ENCODE results near the gene GCNT2.
A peak's percentile ranks its signal among the peaks of the same experiment; 100 is the strongest.
"Not testable (repeated sequence)": the region's sequence is repeated elsewhere in the genome, so short reads cannot be mapped to it uniquely, and the experiment has no call there.

The GCNT2 gene

GRCh38 chr6:10613723-10614122 is 92.6 kb downstream of the GCNT2 start:
- DNase-seq, result no peak

DNA sequence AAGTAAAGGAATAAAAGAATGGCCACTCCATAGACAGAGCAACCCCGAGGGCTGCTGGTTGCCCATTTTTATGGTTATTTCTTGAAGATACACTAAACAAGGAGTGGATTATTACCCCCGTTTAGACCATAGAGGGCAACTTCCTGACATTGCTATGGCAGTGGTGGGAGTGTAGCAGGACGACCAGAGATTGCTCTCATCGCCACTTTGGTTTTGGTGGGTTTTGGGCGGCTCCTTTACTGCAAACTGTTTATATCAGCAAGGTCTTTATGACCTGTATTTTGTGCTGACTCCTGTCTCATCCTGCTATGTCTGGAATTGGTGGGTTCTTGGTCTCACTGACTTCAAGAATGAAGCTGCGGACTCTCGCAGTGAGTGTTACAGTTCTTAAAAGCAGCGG is 94.5 kb downstream of the GCNT2 start:
- no peak for DNase-seq

DNA sequence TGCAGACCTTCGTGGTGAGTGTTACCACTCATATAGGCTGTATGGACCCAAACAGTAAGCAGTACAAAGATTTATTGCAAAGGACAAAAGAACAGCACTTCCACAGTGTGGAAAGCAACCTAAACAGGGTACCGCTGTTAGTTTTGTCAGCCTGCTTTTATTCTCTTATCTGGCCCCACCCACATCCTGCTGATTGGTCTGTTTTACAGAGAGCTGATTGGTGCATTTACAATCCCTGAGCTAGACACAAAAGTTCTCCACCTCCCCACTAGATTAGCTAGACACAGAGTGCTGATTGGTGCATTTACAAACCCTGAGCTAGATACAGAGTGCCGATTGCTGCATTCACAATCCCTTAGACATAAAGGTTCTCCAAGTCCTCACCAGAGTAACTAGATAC is 95.1 kb downstream of the GCNT2 start:
- DNase-seq, result not testable (repeated sequence)

GRCh38 chr6:10617008-10617696 is 96.0 kb downstream of the GCNT2 start:
- no peak for DNase-seq

GRCh38 chr6:10618409-10618808 is 97.3 kb downstream of the GCNT2 start:
- DNase-seq, result no peak

DNA sequence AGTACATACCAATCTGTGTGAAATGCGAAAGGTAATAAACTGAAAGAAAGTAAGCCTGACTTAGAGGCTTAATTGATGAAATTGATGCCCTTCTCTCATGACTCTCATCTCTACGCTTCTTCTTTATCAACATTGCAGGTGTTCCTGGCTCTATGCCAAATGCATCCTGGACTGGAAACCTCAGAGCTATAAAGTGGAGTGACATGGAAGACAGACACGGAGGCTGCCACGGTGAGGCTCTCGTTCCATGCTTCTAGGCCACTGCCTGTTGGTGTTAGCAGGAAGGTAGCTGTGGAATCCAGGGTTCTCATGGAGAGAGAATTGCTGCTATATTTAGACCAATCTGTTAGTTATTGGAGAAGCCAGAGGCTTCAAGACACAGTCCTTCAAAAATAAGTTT is 100.1 kb downstream of the GCNT2 start:
- DNase-seq, result no peak

- no peak for DNase-seq
These were observed 100.7 kb downstream of the GCNT2 start for GRCh38 chr6:10621847-10622246.

DNA sequence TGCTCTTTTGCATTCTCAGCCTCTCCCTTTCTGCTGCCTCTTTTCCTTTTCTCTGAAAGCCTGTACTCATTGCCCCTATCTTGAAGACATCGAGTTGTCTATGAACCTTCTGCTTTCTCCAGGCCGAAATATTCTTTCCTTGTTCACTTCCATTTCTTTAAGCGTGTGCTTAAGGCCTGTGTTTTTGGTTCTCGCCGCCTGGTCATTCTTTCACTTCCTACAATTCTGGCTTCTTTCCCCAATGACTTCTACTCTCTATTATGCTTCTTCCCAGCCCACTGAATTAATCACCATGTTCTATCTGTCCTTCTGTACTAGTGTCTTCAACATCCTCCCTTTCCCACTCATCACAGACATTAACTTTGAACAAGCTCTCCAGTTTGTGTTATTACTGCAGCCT is 103.7 kb downstream of the GCNT2 start:
- DNase-seq, result no peak

- DNase-seq, result no peak
These were observed 105.1 kb downstream of the GCNT2 start for GRCh38 chr6:10626154-10626741.

- DNase-seq, result no peak
These were observed 106.6 kb downstream of the GCNT2 start for GRCh38 chr6:10627800-10628199.

DNA sequence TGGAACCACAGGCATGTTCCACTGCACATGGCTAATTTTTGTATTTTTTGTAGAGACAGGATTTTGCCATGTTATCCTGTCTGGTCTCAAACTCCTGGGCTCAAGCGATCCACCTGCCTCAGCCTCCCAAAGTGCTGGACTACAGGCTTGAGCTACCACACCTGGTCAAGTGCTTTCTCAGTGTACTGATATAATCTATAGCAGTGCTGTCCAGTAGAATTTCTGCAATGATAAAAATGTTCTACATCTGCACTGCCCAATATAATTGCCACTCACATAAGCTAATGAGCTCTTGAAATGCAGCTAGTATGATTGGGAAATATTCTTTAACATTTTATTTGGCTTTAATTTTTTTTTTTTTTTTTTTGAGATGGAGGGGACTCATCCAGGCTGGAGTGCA is 109.0 kb downstream of the GCNT2 start:
- no peak for DNase-seq

- DNase-seq, result peak; percentile 17
These were observed 112.1 kb downstream of the GCNT2 start for GRCh38 chr6:10633216-10633615.

DNA sequence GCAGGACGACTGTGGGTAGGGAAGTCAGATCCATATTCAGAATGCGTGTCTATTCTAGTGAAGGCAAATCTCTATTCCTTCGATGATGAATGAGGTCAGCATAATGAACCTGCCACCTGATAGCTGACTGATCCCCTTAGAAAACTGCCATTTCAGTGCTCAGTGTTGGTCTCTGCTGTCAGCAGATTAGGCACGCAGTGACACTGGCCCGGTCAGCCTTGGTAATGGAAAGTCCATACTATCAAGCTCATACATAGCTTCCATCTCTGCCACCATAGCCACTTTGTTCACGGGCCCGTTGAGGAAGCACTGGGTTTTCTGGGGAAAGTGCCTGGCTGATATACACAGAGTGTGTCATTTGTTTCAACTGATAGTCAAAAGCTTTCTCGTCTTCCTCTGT is 119.3 kb downstream of the GCNT2 start:
- no peak for DNase-seq

DNA sequence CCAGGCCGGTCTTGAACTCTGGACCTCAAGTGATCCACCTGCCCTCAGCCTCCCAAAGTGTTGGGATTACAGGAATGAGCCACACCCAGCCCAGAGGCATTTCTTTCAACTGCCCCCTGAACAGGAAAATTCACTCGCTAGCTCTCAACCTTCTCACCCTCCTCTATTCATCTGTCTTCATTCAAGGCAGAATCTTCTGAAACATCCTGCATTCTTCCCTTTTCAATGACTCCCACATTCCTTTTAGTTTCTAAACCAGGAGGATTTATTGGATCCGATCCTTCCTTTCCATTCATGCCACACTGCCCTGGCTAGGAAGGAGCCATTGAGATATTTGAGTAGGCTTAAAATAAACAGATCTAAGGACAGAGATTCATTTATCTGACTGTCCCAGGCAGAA is 120.4 kb downstream of the GCNT2 start:
- DNase-seq, result no peak

GRCh38 chr6:10643201-10643651 is 122.1 kb downstream of the GCNT2 start:
- peak; percentile 48 for DNase-seq

- DNase-seq, result no peak
These were observed 123.1 kb downstream of the GCNT2 start for GRCh38 chr6:10644225-10644624.

DNA sequence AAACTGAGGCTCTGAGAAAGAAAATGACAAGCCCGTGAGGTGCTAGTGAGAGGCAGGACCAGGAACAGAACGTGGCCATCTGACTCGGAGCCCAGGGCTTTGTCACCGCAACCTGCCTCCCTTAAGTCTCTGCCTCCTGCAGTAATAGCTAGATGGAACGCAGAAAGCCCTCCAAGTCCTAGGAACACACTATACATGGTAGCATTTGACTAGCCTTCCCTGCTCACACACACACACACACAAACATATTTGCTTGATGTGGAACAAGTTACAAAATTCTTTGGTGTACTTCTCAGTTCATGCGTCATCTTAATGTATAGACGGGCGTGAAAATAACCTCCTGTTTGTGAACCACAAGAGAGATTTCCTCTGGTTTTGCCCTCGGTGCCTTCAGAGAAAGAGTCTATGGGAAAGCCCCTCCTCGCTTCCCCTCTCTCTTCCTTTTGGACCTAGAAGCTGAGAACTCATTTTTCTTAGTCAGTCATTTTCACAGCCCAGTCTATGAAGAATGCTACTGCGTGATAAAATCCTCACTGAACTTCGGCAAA is 134.4 kb downstream of the GCNT2 start:
- DNase-seq, result no peak

DNA sequence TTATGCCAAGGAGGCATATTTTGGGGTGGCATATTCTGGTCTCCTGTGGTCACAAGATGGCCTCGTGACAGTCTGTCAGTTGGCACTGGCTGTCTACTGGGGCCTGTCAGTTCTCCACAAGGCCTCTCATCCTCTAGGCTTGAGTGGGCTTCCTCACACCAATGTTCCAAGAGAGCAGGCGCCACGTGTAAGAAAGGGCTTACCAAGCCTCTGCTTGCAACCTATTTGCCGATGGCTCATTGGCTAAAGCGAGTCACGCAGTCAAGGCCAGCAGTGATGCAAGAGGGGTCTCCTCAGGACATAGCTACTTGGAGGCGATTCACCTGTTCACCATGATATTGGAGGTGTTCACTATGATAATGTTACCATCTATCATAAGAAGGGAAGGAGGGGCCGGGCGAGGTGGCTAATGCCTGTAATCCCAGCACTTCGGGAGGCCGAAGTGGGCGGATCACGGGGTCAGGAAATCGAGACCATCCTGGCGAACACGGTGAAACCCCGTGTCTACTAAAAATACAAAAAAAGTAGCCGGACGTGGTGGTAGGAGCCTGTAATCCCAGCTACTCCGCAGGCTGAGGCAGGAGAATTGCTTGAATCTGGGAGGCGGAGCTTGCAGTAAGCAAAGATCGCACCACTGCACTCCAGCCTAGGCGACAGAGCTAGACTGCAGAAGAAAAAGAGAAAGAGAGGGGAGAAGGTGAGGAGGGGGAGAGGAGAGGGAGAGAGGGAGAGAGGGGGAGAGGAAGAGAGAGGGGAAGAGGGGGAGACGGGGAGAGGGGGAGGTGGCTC is 138.0 kb downstream of the GCNT2 start:
- DNase-seq, result no peak

- no peak for DNase-seq
These were observed 138.7 kb downstream of the GCNT2 start for GRCh38 chr6:10659699-10660348.

GRCh38 chr6:10660431-10661191 is 139.5 kb downstream of the GCNT2 start:
- DNase-seq, result not testable (repeated sequence)

DNA sequence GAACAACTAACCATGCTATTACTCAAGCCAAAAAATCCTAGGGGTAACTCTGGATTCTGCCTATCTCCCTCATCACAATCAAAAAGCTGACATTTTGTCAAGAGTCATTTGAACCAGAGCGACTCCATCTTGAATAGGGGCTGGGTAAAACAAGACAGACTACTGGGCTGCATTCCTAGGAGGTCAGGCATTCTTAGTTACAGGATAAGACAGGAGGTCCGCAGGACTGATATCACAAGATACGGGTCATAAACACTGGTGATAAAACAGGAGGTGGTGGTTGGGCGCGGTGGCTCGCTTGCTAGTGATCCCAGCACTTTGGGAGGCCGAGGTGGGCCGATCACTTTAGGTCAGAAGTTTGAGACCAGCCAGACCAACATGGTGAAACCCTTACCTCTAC is 141.1 kb downstream of the GCNT2 start:
- DNase-seq, result no peak

DNA sequence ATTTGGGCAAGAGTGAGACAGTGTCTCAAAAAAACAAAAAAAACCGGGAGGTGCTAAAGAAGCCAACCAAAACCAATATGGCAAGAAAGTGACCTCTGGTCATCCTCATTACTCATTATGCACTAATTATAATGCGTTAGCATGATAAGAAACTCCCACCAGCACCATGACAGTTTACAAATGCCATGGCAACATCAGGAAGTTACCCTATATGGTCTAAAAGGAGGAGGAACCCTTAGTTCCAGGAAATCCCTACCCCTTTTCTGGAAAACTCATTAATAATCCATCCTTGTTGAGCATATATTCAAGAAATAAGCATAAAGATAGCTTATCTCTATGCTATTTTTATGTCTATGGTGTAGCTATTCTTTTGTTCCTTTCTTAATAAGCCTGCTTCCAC is 141.6 kb downstream of the GCNT2 start:
- no peak for DNase-seq

All from KG1 (cell line).